Inflammatory macrophage treated with lipopolysaccharide for 4 hours (primary cell): ENCODE results near the gene BSN.

Experiments
- DNase-seq: peaks from one replicate; pipeline ENCODE4 v3.0.0-alpha.2; 2020

The BSN gene

GRCh38 chr3:49655731-49656285 is 101.5 kb downstream of the BSN start:
- DNase-seq, result no peak

GRCh38 chr3:49656541-49657112 is 102.3 kb downstream of the BSN start:
- DNase-seq, result no peak

GRCh38 chr3:49657208-49657915 is 103.1 kb downstream of the BSN start:
- DNase-seq, result no peak

- no peak for DNase-seq
Measured at GRCh38 chr3:49658711-49659110, 104.4 kb downstream of the BSN start.

- DNase-seq, result no peak
Measured at GRCh38 chr3:49659756-49660155, 105.5 kb downstream of the BSN start.

- DNase-seq, result no peak
Measured at GRCh38 chr3:49661281-49661680, 107.0 kb downstream of the BSN start.

GRCh38 chr3:49662021-49662420 is 107.7 kb downstream of the BSN start:
- DNase-seq, result no peak

- no peak for DNase-seq
Measured at GRCh38 chr3:49662720-49663413, 108.6 kb downstream of the BSN start.

GRCh38 chr3:49663831-49664230 is 109.6 kb downstream of the BSN start:
- DNase-seq, result no peak

- DNase-seq, result no peak
Measured at GRCh38 chr3:49664300-49664699, 110.0 kb downstream of the BSN start.

GRCh38 chr3:49665822-49666519 is 111.7 kb downstream of the BSN start:
- DNase-seq, result no peak

- DNase-seq, result no peak
Measured at GRCh38 chr3:49666592-49666991, 112.3 kb downstream of the BSN start.

- no peak for DNase-seq
Measured at GRCh38 chr3:49667701-49668413, 113.6 kb downstream of the BSN start.

- no peak for DNase-seq
Measured at GRCh38 chr3:49668414-49668797, 114.1 kb downstream of the BSN start.

- no peak for DNase-seq
Measured at GRCh38 chr3:49668861-49669260, 114.6 kb downstream of the BSN start.

- DNase-seq, result no peak
Measured at GRCh38 chr3:49669352-49669751, 115.1 kb downstream of the BSN start.

GRCh38 chr3:49670940-49671290 is 116.6 kb downstream of the BSN start:
- no peak for DNase-seq

- peak; percentile 51 for DNase-seq
Measured at GRCh38 chr3:49671291-49672288, 117.3 kb downstream of the BSN start.

- peak; percentile 55 for DNase-seq
Measured at GRCh38 chr3:49673121-49673714, 118.9 kb downstream of the BSN start.

GRCh38 chr3:49673715-49674496 is 119.6 kb downstream of the BSN start, which contains the start of gene APEH:
Gene APEH, plus strand, starts transcription at chr3:49674351. Its CDS starts 51 bp downstream, at chr3:49674402.
- DNase-seq, result peak; percentile 97
